ENCODE data around the gene GRID1.

The GRID1 gene

GRCh38 chr10:86366033-86366901 lies at the start of gene GRID1:
GRID1 (minus strand) TSS chr10:86366795.
- no peak for TF ChIP-seq CTCF (IDR thresholded peaks at IDR 0.05; ENCODE audit: control insufficient read depth, extremely low read depth, insufficient read depth)
- DNase-seq (ENCODE audit: low read depth) = no peak
- H3K4me3 ChIP-seq (ENCODE audit: low read depth, low read length) = no peak within 1 kb of the TSS

- no peak overlapping the region for H3K4me3 ChIP-seq (ENCODE audit: low read depth, low read length)
- TF ChIP-seq CTCF (IDR thresholded peaks at IDR 0.05; ENCODE audit: control insufficient read depth, extremely low read depth, insufficient read depth) = no peak
- no peak for DNase-seq (ENCODE audit: low read depth)
Measured at GRCh38 chr10:86415583-86415982, 49.0 kb upstream of the GRID1 start.

GRCh38 chr10:86415116-86415515 lies 48.5 kb upstream of the GRID1 start:
- no peak for TF ChIP-seq CTCF (IDR thresholded peaks at IDR 0.05; ENCODE audit: control insufficient read depth, extremely low read depth, insufficient read depth)
- DNase-seq (ENCODE audit: low read depth) = no peak
- no peak overlapping the region for H3K4me3 ChIP-seq (ENCODE audit: low read depth, low read length)

- DNase-seq (ENCODE audit: low read depth) = no peak
- no peak for TF ChIP-seq CTCF (IDR thresholded peaks at IDR 0.05; ENCODE audit: control insufficient read depth, extremely low read depth, insufficient read depth)
- H3K4me3 ChIP-seq (ENCODE audit: low read depth, low read length) = no peak overlapping the region
Measured at GRCh38 chr10:86413046-86413728, 46.6 kb upstream of the GRID1 start.

GRCh38 chr10:86411852-86412560 lies 45.4 kb upstream of the GRID1 start:
- DNase-seq (ENCODE audit: low read depth) = no peak
- no peak for TF ChIP-seq CTCF (IDR thresholded peaks at IDR 0.05; ENCODE audit: control insufficient read depth, extremely low read depth, insufficient read depth)
- no peak overlapping the region for H3K4me3 ChIP-seq (ENCODE audit: low read depth, low read length)

GRCh38 chr10:86411281-86411841 lies 44.8 kb upstream of the GRID1 start:
- no peak for TF ChIP-seq CTCF (IDR thresholded peaks at IDR 0.05; ENCODE audit: control insufficient read depth, extremely low read depth, insufficient read depth)
- no peak overlapping the region for H3K4me3 ChIP-seq (ENCODE audit: low read depth, low read length)
- no peak for DNase-seq (ENCODE audit: low read depth)
